Measurements from ENCODE around the gene SWAP70.

The SWAP70 gene

DNA sequence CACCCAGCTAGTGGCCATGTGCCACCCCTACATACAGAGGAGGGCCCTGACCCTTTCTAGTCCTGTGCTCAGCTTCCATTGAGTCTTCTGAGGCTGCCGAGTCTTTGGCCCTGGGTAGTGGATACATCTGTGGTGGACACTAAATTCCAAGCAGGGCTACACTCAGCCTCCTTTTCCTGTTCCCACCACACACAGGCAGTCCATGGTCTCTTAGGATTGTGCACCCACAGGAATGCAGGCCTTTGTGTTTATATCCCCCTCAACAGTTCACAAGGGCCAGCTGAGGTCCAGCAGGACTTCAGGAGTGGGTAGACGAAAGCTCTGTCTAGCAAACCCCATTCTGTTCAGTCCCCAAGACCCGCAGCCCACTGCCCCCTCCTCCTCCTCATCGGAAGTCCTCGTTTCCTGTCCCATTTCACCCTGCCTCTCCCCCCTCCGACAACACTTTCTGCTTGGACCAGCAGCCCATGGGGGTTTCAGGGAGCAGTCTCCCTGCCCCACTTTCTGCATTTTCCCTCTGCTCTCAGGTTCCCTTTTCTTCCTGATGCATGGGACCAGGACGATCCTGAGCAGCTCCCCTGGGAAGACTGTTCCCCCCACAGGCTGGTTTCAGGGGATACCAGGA lies 91.8 kb downstream of the SWAP70 start:
- DNase-seq, result no peak

DNA sequence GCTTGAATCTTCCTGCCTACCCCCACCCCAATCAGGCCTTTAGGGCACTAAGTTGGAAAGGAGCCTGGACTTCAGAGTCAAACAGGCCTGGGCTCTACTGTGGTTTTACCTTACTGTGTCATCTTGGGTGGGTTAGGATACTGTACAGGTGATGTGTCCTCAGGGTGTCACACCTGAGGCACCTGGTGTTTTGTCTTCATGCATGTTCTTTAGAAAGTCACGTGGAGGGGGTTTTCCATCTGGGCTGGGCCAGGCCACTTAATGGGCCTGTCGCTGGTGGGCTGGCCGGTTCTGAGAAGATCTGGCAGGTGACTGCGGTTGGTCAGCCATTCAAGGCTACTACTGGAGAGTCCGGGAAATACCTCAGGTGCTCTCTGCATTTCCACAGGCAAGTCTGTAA lies 92.6 kb downstream of the SWAP70 start:
- no peak for DNase-seq

DNA sequence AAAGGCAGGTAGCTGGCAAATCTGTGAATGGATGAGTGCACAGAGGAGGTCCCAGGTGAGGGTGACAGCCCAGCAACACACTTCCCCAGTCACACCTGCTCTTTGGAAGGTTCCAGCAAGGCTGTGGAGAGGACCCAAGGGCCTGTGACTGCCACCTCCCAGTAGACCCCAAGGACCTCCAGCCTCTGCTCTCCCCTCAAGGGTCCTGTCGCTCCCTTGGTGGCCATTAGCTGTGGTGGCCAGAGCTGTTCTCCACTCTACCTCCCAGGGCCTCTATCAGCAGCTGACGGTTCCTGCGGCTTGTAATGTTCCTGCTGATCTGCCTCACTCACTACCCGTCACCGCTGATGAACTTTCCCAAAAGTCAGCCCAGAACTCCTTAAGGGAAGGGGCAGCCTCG lies 93.0 kb downstream of the SWAP70 start:
- DNase-seq, result no peak

DNA sequence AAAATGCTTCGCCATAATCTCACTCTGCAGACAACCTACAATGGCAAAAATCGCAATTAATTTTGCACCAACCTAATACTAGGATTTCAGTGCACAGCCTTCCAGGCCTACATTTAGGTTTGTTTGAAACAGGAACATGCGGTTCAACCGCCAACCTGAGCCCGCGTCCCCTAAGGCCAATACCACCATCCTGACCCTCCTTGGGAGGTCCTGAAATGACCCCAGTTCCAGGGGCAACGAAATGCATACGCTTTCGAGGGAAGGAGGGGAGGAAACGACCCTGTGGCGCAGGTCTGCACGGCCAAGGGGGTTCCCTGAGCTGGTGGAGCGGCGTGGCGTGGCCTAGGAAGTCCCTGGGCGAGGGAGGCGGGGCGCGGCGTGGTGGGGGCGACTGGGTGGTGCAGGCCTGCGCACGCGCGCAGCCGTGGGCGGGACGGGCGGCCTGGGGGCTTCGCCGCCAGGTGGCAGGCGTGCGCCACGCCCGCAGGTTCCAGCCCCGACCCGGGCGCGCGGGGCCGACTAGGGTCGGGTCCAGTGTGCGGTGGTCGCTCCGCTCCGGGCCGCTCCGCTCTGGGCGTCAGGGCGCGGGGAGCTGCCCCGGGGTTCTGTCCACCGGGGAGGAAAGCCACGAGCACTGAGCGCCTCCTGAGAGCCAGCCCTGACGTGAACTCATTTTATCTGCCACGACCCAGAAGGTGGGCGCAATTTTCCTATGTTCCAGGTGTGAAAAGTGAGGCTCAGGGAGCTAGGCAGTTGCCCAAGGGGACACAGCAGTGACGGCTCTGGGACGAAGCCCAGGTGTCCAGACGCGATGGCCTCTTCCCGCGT lies 94.1 kb downstream of the SWAP70 start:
- peak; percentile 59 for DNase-seq

DNA sequence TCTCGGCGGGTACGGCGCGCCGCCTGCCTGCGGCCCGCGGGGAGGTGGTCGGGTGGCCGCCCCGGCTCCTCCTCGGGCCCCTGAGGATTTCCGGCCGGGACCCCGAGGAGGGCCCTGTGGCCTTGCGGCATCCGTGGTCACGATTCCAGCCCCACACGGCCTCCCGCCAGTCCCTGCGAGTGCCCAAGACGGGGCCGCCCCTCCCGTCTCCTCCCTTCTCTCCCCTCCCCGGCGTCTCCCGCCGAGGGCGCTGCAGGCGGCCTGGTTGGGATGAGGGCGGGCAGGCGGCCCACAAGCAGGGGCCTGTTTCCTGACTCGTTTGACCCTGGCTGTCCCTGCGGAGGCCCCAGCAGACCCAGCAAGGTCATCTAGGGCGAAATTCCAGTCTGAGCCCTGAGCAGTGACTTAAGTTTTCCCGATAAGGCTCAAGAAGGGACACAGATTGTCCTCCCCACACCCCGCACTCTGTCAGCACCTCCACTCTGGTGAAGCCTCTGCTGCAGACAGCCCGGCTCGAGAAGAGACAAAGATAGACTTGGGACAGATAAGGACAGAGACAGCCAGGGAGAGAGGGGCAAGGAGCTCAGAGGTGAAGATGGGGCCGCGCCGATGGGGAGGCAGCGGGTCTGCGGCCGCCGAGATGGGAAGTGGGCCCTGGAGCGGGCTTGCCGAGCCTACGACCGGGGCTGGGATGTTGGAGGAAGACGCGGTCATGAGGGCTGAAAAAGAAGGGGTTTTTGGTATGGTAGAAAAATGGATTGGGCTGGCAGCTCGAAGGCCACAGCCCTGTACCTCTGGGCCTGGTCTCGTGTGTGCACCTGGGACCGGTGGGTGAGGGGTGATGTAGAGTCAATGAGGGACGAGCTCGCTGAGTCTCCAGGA lies 95.0 kb downstream of the SWAP70 start:
- no peak for DNase-seq

DNA sequence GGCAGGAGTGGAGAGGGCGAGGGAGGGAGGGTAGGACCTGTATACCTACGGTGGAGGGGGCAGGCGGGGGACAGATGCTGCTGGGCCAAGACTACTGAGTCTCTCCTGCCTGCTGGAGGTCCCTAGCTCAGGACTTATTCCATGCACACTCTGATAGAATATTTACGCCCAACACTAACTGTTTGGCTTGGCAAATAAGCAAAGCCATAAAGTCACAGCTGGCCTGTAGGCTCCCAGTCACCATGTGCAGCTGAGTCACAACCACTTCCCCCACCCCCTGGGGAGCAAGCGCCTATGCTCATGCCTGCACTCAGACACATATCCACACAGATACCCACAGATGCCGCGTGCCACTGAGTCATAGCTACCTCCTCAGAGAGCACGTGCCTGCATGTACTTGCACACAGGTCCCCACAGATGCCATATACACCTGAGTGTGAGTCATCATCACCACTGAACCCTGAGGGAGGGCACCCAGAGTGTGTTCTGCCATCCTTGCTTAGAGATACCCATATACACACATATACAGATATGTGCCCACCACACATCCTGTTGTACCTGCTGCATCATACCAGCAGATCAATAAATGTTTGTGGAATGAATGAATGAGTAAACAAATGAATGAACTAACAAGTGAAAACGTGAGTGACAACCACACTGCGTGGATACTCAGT lies 95.8 kb downstream of the SWAP70 start:
- no peak for DNase-seq

DNA sequence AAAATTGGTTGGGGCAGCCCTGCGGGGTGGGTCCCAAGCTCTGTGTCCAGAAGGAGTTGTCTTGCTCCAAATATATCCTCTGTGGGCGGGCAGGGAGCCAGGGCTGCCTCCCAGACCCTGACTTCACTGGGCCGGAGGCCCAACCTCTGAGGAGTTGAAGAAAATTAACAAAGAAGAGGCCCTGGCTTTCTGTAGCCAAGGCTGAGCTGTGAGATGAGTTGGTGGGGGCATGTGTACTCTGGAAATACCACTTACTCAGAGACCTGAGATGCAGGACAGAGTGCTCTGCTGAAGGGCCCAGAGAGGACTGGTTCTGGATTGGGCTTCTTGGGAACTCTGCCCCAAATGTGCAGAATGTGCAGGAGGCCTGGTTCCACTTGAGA lies 96.3 kb downstream of the SWAP70 start:
- DNase-seq, result no peak

DNA sequence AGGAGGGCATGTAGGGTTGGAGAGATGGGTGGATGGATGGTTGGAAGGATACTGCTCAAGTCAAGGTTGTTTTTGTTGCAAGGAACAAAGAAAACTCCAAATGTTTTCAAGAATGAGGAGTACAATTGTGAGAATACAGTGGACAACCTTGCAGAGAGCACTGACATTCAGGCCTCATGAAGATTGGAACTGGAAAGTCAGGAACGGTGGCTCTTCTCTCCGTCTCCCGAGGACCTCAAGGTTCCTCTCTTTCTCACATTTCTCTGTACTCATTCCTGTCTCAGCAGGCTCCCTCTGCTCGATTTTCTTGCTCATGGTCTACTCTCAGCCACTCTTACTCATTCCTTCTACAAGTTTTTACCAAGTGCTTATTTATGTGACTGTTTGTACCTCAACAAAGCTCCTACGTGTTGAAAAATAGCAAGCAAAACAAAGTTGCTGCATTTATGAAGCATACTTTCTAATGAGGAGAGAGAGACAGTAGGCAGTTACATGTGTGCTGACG lies 97.6 kb downstream of the SWAP70 start:
- no peak for DNase-seq

DNA sequence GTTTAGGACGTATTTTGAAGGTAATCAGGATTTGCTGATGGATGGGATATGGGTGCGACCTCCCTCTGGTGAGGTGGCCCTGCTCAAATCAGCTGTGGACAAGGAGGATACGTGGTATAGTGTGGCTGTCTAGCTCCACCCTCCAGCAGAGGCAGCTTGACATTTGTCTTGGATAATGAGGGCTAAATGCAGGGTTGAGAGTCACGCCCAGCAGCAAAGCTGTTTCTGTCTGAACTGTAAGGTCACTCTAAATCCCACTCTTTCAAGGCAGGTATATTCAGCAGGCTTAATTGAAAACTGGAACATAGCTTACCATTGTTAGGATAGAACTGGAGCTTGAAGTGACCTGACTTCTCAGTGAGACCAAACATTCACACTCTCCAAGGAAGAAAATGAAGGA lies 98.7 kb downstream of the SWAP70 start:
- no peak for DNase-seq

DNA sequence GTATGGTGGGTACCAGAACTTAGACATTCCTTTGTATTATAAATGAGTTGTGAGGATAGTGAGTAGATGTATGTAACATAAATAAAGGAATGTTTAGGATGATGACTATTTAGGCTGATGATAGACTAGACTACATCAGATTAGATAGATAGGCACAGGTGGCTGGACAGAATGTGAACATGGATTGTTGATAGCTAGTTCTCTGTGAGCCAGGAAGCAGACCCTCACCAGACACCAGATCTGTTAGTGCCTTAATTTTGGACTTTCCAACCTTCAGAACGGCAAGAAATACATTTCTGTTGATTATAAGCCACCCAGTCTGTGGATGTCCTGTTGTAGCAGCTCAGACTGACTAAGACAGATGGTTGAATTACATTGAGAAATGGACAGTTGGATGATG lies 99.4 kb downstream of the SWAP70 start:
- no peak for DNase-seq

DNA sequence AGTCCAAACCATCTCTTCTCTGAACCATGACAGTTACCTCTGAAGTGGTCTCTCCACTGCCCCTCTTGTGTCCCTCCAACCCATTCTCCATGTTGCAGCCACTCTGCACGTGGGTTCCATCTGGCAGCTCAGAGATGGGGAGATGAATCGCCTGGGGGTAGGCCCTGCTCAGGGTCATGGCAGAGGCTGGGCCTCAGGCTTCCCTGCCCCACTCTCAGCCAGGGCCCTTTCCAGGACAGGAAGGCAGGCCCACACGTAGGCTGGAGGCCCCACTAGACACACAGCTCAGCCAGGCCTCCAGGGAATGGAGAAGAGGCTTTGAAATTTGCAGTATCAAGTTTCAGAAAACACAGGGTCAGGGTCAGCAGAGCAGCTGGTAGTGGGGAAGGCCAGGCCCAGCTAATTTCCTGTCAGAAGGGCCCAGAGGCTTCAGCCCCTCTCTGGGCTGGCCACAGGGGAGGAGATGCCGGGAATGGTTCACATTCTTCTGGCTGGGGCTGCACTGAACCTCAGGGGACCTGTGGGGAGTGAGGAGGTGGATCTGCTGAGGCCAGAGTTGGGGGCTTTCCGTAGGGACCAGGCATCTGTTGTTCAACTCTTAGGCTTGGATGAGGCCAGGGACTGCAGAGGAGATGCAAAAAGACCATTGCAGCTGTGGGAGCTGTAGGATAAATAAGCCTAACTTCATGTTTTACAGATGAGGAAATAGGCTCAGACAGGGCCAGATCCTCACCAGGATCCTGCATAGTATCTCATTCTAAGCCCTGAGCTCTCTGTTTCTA lies 101.6 kb downstream of the SWAP70 start:
- no peak for DNase-seq

DNA sequence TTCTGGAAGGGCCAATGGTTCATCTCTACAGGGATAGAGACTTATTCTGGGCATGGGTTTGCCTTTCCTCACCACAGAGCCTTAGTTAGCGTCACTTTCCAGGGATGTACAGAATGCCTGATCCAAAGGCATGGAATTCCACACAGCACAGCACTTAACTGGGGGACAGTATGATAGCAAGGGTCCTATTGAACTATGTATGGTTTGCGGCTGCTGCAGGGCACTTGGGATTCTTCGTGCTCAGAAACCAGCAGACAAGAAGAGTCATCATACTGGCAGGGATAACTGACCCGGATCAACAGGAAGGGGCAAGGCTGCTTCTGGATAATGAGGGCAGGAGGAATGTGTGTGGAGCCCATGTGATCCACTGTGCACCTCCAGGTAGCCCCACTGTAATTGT lies 105.7 kb downstream of the SWAP70 start:
- DNase-seq, result no peak

DNA sequence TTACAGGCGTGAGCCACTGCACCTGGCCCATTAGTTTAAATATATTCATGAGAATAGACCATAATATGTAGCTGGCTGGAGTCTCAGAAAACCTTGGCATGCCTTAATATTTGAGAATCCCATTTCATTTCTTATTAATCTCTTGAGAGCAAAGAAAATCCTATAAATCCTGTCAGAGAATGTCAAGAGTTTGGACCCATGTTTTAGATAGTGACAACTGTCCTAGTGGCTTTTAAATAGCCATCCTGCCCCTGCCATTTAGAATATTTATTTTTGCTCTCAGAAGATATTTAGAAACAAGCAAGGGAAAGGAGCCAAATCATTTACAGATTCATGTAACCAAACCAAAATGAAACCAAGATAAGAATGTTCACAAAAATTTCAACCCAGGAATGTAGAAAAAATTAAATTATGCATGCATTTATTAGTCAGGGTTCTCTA lies 107.2 kb downstream of the SWAP70 start:
- no peak for DNase-seq

DNA sequence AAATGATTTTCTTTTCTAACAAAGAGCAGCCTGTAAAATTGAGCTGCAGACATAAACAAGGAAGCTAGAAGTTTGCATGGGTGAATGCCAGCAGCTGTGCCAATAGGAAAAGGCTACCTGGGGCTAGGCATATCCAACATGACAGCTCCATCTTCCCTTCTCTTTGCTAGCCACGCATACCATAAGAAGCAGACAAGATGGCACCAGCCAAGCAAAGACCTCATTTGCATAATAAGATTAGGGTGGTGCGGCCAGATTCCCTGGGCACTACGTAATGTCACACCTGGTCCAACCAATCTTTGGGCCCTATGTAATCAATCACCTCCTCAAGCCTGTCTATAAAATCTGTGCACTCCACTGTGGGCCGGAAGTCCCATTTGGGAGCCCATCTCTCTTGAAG lies 108.3 kb downstream of the SWAP70 start:
- DNase-seq, result no peak

DNA sequence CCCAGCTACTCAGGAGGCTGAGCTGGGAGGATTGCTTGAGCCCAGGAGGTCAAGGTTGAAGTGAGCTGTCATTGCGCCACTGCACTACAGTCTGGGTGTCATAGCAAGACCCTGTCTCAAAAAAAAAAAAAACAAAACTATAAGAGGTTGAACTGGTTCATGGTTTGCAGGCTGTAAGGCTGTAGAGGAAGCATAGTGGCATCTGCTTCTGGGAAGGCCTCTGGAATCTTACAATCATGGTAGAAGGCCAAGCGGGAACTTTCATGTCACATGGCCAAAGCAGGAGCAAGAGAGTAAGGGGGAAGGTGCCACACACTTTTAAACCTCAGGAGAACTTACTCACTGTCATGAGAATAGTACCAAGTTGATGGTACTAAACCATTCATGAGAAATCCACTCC lies 109.6 kb downstream of the SWAP70 start:
- no peak for DNase-seq

DNA sequence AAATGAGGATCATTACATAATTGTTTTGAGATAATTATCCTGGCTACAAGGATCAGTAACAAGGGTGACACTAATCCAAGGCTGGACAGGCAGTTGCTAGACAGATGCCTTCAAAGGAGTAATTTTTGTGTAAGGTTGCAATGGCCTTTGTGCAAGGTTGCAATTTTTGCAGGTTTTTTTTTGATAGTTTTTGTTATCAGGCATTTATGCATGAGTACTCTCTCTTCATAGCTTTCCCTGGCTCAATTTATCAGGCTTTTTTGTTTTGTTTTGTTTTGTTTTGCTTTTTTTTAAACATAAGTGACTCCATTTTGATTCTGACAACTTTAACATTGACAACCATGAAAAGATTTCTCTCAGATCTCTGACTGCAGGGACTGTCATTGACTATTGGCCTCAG lies 110.2 kb downstream of the SWAP70 start:
- DNase-seq, result no peak

DNA sequence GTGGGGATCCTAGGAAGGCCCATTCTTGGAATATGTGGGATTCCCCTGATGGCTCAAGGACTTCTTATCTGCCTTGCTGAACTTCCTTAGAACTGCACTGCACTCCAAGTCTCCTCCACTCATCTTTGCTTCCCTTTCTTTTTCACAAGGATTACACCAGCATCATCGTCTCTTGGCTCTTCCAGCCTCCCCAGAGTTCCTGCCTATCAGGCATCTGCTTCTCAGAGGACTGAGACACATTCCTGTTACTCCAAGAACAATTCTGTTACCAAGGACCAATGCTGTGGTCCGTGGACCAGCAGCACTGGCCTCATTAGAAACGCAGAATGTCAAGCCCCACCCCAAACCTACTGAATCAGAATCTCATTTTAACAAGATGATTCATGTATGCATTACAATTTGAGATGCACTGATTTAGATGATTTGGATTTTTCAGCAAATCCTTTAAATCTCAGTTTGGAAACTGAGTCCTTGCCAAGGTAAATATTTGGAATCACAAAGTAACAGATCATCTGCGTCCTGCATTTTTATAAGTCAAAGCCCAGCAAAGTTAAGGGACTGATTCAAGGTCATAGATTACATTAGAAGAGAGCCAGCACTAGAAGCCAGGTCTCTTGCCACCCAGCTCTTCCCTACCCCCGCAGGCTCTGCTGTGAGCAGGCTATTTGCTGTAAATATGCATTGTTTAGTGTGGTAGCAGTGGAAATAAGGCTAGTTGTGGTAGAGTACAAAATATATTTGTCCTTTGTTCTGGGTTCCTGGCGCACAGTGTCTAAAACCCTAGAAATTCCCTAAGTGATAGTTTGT lies 110.9 kb downstream of the SWAP70 start:
- DNase-seq, result no peak

DNA sequence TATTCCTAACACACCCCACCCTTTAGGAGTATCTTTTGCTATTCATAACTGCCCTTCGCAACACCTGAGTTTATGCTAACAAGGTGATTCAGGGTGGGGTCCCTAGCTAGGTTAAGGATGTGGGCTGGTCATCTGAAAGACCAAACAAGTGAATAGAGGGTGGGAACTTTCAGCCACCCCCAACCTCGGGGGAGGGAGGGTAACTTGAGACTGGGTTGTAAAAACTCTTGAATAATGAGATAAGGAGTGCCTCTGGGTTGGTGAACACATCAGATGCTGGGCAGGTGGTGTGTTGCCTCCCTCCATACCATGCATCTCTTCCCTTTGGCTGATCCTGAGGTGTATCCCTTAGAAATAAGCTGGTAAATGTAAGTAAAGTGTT lies 111.5 kb downstream of the SWAP70 start:
- DNase-seq, result no peak

DNA sequence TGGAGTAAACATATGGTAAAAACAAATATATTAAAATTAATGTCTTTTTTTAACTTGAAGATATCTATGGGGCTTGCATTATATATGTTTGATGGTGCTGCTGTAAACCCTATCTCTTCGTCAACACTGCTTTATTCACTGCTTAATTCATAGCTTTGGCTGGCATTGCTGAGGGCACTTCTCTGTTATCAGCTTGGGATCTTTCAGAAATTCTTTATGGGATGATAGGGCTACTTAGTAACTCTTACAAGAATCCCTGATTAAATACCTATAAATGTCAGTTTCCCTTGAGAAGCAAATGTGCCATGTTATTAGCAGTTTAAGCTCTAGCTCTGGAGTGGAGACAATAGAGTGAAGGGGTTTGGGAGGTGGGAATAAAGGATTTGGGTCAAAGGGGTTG lies 112.3 kb downstream of the SWAP70 start:
- DNase-seq, result no peak

DNA sequence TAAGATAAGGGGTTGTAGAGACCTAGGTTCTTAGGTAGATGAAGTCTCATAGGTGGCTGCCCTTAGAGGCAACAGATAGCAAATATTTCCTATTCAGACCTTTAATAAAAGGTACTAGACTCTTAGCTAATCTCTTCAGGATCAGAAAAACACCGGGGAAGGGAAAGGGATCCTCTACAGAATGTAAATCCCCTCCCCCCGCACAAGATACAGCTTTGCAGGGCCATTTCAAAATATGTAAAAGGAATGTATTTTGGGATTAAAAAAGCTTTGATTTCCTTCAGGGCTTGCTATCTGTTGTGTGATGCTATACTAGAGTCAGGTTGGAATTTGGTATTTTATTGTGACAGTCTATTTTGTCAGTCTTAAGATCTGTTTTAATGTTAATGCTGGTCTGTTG lies 113.2 kb downstream of the SWAP70 start:
- DNase-seq, result no peak

DNA sequence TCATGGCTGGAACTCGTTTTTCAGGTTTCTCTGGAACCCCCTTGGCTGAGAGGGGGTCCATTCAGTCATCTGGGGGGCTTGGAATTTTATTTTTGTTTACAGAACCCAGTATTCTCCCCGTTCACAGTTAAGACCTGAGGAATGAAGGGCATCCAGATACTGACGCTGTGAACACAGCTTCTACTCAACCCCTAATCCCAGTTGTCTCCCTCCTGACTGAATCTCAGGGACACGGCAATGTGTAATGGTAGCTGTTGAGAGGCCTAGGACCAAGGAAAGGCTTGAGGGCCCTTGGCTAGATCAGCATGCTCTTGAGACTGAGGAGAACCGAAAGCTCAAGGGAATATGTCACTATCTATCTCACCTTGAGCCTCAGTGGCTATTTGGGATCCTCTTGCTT lies 113.6 kb downstream of the SWAP70 start:
- no peak for DNase-seq
